ENCODE data around the gene B3GAT1.

DNA sequence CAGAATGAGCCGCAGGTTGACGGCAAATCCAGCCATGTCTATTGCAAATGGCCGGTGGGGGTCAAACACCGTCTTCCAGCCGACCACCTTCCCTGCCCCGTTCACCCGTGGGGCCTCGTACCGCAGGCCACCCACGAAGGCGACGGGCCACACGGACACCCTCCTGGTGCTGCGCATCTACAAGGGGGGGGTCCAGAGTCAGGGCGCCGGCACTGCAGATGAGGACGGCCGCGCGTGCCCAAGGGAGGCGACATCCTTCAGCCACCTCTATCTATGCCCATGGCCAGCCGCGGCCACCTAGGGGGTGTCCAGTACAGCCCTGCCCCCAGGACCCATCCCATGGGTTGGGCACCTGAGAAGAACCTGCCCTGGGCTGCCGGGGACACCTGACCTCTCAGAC is 29.2 kb downstream of the B3GAT1 start:
- TF ChIP-seq, protein P1, sequence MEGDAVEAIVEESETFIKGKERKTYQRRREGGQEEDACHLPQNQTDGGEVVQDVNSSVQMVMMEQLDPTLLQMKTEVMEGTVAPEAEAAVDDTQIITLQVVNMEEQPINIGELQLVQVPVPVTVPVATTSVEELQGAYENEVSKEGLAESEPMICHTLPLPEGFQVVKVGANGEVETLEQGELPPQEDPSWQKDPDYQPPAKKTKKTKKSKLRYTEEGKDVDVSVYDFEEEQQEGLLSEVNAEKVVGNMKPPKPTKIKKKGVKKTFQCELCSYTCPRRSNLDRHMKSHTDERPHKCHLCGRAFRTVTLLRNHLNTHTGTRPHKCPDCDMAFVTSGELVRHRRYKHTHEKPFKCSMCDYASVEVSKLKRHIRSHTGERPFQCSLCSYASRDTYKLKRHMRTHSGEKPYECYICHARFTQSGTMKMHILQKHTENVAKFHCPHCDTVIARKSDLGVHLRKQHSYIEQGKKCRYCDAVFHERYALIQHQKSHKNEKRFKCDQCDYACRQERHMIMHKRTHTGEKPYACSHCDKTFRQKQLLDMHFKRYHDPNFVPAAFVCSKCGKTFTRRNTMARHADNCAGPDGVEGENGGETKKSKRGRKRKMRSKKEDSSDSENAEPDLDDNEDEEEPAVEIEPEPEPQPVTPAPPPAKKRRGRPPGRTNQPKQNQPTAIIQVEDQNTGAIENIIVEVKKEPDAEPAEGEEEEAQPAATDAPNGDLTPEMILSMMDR (IDR thresholded peaks at IDR 0.05; ENCODE audit: low read depth, low read length) = no peak
- TF ChIP-seq EZH2phosphoT487 (IDR thresholded peaks at IDR 0.05; ENCODE audit: low read depth) = no peak

Data from OCI-LY3 (cell line).